GM18951 (cell line): ENCODE results near the gene PLD3.
"Not testable (repeated sequence)": the region's sequence is repeated elsewhere in the genome, so short reads cannot be mapped to it uniquely, and the experiment has no call there.

Experiments used
- POLR2A ChIP-seq: IDR thresholded peaks from 4 replicates; pipeline ENCODE4 v1.6.1; 2011; ENCODE audit warnings: mild to moderate bottlenecking; ENCODE audit not compliant: insufficient read length, insufficient read depth; ENCODE audit errors: extremely low read depth
- in situ Hi-C: fragments of 300-500 bp; cut with MboI; formaldehyde crosslinking; loops from one replicate; pipeline ENCODE4 v1.12.0; 2022; ENCODE audit warnings: low sequenced_read_pairs, mixed read lengths, inconsistent platforms; ENCODE audit not compliant: unreplicated experiment

The PLD3 gene

DNA sequence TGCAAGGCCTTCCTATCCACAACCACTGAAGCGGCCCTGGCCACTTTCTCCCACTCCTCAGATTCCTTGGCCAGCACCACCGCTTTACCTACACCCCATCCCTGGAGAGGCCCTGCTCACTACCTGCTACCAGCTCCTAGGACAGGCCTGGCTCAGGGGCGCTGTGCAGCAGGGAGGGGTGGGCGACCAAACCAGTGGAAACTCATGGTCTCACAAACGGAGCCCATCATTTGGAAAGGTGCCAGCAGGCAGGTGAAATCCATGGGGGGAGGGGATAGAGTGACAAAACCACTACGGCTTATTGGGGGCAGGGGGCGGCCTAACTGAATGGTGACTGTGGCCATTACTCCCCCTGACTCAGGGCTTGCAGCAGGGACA is 27.9 kb upstream of the PLD3 start:
- in situ Hi-C loops = no loop called here
- TF ChIP-seq POLR2A = no peak

DNA sequence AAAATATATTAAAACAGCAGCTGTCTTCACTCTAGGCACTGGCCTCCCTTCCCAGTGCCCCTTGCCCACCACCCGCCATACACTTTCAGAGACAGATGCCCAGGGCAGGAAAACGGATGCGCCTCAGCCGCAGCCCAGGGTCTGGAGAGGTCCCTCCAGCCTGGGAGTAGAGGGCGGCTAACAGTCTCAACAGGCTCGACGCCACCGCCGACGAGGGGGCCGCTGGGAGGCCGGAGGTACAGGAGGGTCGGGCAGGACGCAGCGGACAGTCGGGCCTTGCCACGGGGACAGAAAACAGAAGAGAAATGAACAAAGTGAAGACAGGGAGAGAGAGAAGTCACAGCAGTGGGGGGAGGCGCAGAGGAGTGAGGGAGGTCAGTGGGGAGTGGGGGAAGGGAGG is 27.4 kb upstream of the PLD3 start:
- no peak for TF ChIP-seq POLR2A
- in situ Hi-C loops = no loop called here

DNA sequence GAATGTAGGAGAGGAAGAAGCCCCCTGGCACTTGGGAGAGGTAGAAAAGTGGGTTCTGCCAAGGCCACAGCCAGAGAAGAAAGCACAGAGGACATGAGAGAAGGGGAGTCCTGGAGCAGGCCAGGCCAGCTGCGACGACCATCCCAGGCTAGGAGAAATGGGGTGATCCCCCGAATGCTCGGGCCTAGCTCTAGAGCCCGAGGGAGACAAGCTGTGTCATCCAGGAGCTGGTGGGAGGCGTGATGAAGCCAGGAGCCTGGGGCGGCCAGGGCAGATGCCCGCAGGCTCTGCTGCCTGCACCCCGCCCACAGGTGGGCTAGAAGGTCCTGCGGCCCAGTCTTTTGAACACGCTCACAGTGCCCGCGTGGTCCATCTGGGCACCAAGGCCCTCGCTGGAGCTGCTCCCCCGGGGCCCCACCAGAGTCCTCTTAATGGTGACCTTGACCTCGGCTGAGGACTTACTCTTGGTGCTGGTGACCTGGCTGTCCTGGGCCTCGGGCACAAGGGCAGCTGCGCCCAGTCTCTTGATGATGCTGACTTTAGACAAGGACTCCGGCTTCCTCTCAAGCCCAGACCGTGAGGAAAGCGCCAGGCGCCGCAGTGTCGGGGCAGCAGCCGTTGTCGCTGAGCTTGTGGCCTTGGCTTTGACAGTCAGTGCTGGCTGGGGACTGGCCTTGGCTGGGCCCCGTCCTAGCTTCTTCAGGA is 26.8 kb upstream of the PLD3 start:
- TF ChIP-seq POLR2A = no peak
- in situ Hi-C loops = no loop called here

DNA sequence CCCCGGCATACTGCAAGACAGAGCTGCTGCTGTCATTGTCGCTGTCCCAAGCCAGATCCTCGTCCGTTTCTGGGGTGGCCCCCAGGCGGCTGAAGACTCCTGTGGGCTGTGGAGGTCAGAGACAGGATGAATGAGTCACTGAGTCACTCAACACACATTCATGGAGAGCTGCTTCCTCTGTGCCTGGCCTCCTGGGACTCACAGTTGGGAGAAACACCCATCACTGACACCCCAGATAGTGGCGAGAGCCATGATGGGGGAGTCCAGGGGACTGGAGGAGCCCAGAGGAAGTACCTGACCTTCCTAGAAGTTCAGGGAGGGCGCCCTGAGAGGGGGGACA is 26.3 kb upstream of the PLD3 start:
- no peak for TF ChIP-seq POLR2A

DNA sequence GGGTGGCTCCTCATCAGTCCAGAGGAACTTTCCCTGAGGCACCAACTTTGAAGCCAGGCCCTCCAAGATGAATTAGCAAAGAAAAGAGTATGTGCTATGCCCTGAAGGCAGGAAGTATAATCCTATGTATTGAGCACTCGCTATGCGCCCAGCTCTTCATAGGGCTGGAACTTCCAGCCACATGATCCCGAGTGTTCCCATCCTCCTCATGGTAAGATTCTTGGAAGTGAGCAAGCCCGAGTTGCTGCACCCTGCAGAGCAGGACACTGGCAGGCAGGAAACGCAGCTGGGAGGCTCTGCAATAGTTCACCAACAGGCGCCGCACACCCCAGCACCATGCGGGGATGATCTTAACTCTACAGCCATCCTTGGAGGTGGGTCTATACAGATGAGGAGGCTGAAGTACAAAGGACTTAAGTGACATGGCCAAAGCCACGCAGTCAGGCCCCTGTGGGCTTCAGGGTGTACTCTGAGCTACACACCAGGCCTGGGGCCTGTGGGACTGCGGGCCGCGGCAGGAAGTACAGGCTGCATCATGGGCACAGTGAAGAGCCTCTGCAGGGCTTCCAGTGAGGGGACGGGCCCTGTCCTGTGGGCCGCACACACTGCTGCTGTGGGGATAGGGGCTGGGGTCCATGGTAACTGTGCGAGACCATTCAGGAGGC is 25.4 kb upstream of the PLD3 start:
- in situ Hi-C loops = no loop called here
- no peak for TF ChIP-seq POLR2A

More for the DNA sequence above, 26.3 kb upstream of the PLD3 start:
- in situ Hi-C loops = no loop called here

DNA sequence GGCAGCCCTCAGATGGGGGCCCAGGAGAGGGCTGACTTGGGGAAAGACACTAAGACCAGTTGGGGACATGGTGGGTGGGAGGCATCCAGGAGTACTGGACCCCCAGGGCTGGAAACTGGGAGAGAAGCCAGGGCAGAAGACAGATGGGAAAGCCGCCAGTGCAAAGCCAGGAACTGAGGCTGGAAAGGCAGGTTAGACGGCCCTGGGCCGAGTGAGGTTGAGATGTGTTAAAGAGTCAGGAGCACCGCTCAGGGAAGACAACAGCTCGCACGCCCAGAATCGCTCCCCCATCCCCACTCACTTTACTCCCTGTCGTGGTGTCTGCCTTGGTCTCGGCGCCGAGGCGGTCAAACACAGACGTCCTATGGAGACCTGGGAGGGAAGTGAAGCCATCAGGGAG is 24.8 kb upstream of the PLD3 start:
- no peak for TF ChIP-seq POLR2A
- in situ Hi-C loops = no loop called here

DNA sequence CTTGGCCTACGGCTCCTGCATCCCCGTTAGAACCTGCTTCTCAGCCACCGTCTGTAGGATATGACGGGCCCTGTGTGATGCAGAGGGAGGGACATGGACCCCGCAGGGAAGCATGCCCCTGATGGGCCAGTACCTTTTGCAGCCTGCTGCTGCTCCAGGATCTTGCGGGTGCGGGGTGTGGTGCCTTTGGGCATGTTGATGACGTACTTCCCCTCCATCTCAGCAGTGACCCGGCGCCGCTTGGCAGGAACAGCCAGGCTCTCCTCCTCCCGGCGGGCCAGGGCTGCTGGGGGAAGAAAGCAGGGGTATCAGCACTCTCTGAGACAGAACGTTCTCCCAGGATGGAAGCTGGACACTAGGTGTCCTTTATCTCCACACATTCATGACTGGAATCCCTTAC is 22.3 kb upstream of the PLD3 start:
- in situ Hi-C loops = no loop called here
- no peak for TF ChIP-seq POLR2A

DNA sequence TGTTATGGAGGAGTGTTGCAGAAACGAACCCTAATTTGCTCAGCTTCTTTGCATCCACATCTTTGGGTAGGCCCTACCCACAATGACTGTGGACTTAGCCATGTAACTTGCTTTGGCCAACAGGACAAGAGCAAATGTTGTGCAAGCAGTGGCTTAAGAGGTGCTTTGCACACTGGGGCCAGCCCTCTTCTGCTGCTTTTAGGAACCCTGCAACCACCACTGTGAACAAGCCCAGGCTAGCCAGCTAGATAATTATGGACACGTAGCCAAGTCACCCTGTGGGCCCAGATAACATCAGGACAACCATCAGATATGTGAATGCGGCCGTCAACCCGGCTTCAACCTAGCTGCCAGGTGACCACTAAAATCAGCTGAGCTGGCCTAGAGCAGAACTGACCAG is 17.4 kb upstream of the PLD3 start:
- TF ChIP-seq POLR2A = no peak
- in situ Hi-C loops = no loop called here

DNA sequence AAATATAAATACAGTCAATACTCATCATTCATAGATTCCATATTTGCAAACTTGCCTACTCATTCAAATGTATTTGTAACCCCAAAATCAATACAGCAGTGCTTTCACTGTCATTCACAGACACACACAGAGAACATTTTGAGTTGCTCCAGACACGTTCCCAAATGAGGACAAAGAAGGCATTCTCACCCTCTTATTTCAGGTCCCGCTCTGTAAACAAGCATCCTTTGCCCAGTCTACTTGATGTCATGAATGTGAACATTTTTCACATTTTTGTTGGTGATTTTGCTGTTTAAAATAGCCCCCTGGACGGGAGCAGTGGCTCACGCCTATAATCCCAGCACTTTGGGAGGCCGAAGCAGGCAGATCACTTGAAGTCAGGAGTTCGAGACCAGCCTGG is 15.8 kb upstream of the PLD3 start:
- no peak for TF ChIP-seq POLR2A
- in situ Hi-C loops = no loop called here

DNA sequence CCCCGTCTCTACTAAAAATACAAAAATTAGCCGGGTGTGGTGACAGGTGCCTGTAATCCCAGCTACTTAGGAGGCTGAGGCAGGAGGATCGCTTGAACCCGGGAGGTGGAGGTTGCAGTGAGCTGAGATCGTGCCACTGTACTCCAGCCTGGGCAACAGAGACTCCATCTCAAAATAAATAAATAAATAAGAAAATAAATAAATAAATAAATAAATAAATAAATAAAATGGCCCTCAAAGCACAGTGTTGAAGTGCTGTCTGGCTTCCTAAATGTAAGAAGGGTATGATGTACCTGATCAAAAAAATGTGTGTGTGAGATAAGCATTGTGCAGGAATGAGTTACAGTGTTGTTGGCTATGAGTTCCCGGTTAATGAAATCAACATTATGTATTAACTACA is 15.4 kb upstream of the PLD3 start:
- in situ Hi-C loops = not testable (repeated sequence)

DNA sequence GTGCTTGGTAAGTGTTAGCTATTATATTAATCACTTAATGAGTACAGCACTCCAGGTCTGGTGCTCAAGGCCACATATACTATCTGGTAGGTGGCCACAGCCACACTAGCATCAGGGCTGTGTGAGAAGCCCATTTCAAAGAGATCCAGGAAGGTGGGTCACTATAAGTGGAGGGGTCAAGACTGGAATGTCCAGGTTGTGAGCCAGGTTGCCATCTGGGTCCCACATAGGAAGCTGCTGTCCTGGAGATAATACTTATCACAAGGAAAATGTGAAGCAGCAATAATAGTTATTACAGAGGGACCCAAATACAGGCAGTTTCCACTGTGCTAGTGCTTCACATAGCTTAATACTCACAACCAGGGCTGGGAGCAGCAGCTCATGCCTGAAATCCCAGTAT is 13.4 kb upstream of the PLD3 start:
- no peak for TF ChIP-seq POLR2A
- in situ Hi-C loops = no loop called here

DNA sequence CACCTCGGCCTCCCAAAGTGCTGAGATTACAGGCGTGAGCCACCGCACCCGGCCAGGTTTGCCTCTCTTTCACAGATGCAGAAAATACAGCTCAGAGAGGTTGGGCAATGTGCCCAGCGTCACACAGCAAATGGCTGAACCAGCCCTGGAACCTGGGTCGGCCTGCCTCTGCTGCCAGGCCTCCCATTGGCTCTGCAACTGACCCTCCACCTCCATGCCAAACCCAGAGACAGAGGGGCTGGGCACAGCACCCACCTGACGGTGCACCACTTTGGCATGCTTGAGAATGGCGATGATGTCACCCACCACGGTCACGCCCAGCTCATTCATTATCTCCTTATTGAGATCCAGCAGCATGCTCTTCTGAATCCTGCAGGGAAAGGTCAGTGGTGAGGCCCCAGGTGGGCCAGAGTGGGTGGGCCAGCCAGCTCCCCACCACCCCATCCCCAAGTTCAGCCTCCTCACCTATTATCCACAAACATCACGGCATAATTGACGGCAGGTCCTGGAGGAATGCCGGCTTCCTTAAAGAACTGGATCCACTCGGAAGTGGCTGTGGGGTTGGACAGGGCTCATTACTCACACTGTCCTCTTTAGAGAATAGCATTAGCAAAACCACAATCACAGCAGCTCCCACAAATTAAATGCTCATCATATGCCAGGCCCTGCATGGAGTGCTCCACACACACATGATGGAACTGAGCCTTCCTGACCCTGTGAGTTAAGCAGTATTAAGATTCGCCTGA is 12.5 kb upstream of the PLD3 start:
- in situ Hi-C loops = no loop called here
- TF ChIP-seq POLR2A = no peak

DNA sequence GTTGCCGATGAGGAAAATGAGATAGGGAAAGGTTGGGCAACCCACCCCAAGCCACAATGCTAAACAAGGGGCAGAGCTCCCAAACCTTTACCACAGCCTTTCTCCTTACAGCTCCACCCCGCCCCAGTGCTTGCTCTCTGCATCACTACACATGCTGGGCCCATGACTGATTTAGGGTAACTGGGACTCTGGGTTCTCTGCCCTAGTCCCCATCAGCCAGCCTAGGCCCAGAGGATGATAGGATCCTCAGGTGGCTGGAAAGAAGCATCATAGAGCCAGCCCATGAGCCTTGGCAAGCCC is 11.9 kb upstream of the PLD3 start:
- in situ Hi-C loops = no loop called here

DNA sequence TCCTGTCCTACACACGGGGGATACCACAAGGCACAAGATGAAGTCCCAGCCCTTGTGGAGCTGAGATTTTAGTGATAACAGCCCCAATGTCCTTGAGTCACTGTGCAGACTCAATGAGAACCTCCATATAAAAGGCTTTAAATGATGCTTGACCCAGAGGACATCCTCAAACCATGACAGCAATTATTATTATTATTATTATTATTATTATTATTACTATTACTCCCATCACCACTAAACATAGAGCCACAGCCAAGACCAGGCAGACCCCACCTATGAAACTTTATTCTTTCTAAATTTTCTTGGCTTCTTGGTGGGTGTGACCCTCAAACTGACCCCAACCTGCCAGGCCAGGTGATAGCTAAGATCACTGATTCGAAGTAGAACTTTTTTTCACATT is 11.4 kb upstream of the PLD3 start:
- no peak for TF ChIP-seq POLR2A
- in situ Hi-C loops = no loop called here

More for the DNA sequence above, 11.9 kb upstream of the PLD3 start:
- no peak for TF ChIP-seq POLR2A
